ENCODE measurements around the gene LRTM2.
A peak's percentile ranks its signal among the peaks of the same experiment; 100 is the strongest.

DNA sequence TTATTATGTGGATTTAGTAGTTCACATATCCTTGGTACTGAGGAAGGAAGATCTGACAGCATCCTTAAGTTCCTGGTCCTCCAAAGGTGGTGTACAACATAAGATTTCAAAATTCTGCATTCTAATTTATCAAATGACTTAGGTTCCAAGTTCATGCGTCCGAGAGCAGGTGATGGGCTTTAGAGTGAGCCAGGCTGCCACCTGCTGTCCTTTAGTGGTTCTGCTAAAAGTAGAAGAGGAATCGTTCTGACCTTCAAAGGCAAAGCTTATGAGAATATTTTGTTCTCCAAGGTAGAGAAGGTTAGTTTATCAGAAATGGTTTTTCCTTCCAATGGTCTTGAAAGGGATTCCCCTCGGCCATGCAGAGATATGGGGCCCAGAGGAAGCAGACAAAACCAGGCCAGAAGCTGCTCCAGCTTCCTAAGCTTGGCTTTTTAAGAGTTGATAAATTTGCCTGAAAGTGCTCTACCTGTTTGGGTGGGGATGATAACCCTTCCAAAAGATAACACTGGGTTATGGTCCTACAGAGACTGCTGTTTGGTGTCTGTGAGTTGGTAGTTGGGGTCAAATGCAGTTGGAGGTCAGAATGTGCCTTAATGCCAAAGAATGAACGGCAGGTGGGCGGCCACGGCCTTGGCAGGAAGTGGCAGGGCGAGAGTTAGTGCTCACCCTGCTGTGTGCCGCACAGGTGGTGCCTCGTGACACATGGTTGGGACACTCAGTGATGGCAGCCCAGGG is 29.1 kb upstream of the LRTM2 start:
- TF ChIP-seq, protein P1, sequence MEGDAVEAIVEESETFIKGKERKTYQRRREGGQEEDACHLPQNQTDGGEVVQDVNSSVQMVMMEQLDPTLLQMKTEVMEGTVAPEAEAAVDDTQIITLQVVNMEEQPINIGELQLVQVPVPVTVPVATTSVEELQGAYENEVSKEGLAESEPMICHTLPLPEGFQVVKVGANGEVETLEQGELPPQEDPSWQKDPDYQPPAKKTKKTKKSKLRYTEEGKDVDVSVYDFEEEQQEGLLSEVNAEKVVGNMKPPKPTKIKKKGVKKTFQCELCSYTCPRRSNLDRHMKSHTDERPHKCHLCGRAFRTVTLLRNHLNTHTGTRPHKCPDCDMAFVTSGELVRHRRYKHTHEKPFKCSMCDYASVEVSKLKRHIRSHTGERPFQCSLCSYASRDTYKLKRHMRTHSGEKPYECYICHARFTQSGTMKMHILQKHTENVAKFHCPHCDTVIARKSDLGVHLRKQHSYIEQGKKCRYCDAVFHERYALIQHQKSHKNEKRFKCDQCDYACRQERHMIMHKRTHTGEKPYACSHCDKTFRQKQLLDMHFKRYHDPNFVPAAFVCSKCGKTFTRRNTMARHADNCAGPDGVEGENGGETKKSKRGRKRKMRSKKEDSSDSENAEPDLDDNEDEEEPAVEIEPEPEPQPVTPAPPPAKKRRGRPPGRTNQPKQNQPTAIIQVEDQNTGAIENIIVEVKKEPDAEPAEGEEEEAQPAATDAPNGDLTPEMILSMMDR (IDR thresholded peaks at IDR 0.05): peak; percentile 79
- TF ChIP-seq TCF7L2 (IDR thresholded peaks at IDR 0.05; ENCODE audit: low read depth, low read length) (no peak), POLR2AphosphoS5 (IDR thresholded peaks at IDR 0.05; ENCODE audit: low read depth, low read length) (no peak)
- TF ChIP-seq, protein P2, sequence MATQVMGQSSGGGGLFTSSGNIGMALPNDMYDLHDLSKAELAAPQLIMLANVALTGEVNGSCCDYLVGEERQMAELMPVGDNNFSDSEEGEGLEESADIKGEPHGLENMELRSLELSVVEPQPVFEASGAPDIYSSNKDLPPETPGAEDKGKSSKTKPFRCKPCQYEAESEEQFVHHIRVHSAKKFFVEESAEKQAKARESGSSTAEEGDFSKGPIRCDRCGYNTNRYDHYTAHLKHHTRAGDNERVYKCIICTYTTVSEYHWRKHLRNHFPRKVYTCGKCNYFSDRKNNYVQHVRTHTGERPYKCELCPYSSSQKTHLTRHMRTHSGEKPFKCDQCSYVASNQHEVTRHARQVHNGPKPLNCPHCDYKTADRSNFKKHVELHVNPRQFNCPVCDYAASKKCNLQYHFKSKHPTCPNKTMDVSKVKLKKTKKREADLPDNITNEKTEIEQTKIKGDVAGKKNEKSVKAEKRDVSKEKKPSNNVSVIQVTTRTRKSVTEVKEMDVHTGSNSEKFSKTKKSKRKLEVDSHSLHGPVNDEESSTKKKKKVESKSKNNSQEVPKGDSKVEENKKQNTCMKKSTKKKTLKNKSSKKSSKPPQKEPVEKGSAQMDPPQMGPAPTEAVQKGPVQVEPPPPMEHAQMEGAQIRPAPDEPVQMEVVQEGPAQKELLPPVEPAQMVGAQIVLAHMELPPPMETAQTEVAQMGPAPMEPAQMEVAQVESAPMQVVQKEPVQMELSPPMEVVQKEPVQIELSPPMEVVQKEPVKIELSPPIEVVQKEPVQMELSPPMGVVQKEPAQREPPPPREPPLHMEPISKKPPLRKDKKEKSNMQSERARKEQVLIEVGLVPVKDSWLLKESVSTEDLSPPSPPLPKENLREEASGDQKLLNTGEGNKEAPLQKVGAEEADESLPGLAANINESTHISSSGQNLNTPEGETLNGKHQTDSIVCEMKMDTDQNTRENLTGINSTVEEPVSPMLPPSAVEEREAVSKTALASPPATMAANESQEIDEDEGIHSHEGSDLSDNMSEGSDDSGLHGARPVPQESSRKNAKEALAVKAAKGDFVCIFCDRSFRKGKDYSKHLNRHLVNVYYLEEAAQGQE (IDR thresholded peaks at IDR 0.05; ENCODE audit: insufficient read depth in 1 of 2, low read depth in 2 of 2, low read length in 1 of 2): no peak
